SJCRH30 (cell line): Measurements from ENCODE around the gene C16orf95. TPM values are rescaled to one million over a fixed set of nuclear protein-coding genes. Genes with fewer than 3 reads are reported as not detected.
"Not testable (repeated sequence)": the region's sequence is repeated elsewhere in the genome, so short reads cannot be mapped to it uniquely, and the experiment has no call there.

Source experiments
- DNase-seq, 2 experiments: peaks; one replicate each; pipeline ENCODE4 v3.0.0-alpha.2; 2015 to 2020
- H3K27ac ChIP-seq: fragments of 250-450 bp; sonication (Bioruptor Pico); 2 replicates; pipeline ENCODE4 v1.5.1; 2020; ENCODE audit warnings: mild to moderate bottlenecking, moderate library complexity
- H3K27me3 ChIP-seq: fragments of 250-450 bp; sonication (Bioruptor Pico); 2 replicates; pipeline ENCODE4 v1.5.1; 2020; ENCODE audit warnings: mild to moderate bottlenecking, moderate library complexity
- H3K36me3 ChIP-seq: fragments of 250-450 bp; sonication (Bioruptor Pico); 2 replicates; pipeline ENCODE4 v1.5.1; 2020; ENCODE audit warnings: mild to moderate bottlenecking, moderate library complexity
- H3K4me1 ChIP-seq: fragments of 250-450 bp; sonication (Bioruptor Pico); 2 replicates; pipeline ENCODE4 v1.5.1; 2020; ENCODE audit warnings: mild to moderate bottlenecking, moderate library complexity
- H3K4me3 ChIP-seq: fragments of 250-450 bp; sonication (Bioruptor Pico); 2 replicates; pipeline ENCODE4 v1.5.1; 2020; ENCODE audit warnings: mild to moderate bottlenecking, moderate library complexity
- H3K9me3 ChIP-seq: fragments of 250-450 bp; sonication (Bioruptor Pico); replicated peaks from 2 replicates; pipeline ENCODE4 v1.5.1; 2020; ENCODE audit warnings: mild to moderate bottlenecking, moderate library complexity
- total RNA-seq: library from RNA; depleted of rRNA; stranded (reverse); fragments of >200 nt; shearing (Covaris generic); gene quantifications from 2 replicates; pipeline ENCODE4 v1.2.3, GENCODE V29; 2014

The C16orf95 gene
- total RNA-seq, 1 experiment from 2014 or later: 1.5 TPM

DNA sequence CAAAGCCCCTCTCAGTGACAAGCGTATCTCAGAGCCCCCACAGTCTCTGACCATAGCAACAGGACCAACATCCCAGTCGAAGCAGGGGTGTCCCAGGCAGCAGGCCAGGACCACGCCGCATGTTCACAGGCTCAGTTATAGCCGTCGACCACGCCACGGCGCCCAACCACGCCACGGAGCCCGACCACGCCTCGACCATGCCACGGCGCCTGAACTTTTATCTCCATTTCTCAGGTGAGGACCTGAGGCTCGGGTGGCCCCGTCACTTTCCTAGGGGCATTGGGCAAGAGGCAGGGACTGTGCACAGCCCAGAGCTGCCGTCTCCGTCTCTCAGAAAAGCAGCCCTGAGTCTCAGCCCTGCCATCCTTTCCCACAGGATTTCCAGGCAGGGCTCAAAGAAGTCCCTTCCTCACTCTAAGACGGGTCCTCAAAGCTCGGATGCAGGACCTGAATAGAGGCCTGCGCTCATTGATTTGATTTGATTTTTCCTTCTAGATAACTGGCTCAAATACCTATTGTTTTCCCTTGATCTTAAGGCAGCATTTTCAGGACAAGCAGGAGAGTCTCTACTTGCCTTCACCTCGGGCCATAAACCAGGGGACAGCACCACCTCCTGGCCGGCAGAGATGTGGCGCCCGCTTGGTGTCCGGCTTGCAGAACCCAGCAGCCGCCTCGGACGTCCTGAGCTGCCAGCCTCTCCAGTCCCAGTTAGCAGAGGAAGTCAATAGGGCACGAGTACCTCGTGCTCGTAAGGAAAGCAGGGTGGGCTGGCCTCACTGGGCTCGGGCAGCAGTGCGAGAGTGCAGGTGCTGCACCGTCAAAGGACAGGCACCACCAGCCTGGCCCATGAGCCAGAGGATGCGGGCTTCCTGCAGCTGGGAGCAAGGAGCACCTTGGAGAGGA is 38.8 kb downstream of the C16orf95 start:
- H3K27ac ChIP-seq: no peak overlapping the region
- no peak overlapping the region for H3K4me3 ChIP-seq
- peak; percentile 62 to 71 for DNase-seq
- H3K9me3 ChIP-seq: no peaks in the 10 kb centered on the region
- no peaks in the 10 kb centered on the region for H3K4me1 ChIP-seq
- no peaks in the 10 kb centered on the region for H3K36me3 ChIP-seq
- no peaks in the 10 kb centered on the region for H3K27me3 ChIP-seq

DNA sequence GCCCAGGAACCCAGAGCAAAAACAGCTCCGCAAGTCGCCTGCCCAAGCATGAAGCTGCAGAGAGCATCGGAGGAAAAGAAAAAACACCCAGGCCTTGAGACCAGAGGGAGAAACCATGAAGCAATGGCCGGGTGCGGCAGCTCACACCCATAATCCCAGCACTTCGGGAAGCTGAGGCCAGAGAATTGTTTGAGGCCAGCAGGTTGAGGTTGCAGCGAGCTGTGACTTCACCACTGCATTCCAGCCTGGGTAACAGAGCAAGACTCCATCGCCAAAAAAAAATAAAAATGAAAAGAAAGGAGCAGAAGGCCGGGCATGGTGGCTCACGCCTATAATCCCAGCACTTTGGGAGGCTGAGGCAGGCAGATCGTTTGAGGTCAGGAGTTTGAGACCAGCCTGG is 40.3 kb downstream of the C16orf95 start:
- Histone ChIP-seq H3K27me3 (no peaks in the 10 kb centered on the region), H3K4me1 (no peaks in the 10 kb centered on the region), H3K36me3 (no peaks in the 10 kb centered on the region), H3K9me3 (no peaks in the 10 kb centered on the region), H3K4me3 (no peak overlapping the region), H3K27ac (no peak overlapping the region)
- no peak for DNase-seq

DNA sequence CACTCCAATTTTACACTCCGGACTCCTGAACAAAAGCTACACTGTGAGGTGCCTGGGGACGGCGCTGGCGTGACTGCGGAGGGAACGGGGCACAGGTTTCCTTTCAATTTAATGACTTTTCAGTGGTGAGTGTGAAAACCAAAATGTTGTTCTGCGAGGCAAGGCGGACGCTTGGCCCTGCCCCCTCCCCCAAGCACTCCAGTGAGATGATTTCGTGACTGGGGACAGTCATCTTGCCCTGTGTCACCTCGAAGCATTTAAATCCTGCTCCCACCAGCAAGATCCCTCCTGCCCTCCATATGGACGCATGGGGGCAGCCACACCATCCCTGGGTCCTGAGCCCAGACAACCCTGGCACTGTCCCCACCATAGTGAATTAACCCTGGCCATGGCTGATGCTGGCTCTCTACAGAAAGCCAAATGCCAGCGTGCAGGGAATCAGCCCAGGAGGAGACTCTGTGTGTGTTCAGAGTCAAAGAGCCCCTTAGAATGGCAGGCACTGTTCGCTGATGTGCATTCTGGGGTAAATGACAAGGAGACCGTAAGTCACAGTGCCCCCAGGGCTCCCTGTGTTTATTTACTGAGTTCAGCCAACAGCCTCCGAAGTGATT is 41.0 kb downstream of the C16orf95 start:
- Histone ChIP-seq H3K27ac (no peak overlapping the region), H3K4me1 (no peaks in the 10 kb centered on the region), H3K36me3 (no peaks in the 10 kb centered on the region), H3K9me3 (no peaks in the 10 kb centered on the region), H3K4me3 (peak overlapping the region; percentile 11; the same call in 1 of the 2 replicates), H3K27me3 (no peaks in the 10 kb centered on the region)
- peak in 1 of 2 experiments; percentile 21 for DNase-seq

DNA sequence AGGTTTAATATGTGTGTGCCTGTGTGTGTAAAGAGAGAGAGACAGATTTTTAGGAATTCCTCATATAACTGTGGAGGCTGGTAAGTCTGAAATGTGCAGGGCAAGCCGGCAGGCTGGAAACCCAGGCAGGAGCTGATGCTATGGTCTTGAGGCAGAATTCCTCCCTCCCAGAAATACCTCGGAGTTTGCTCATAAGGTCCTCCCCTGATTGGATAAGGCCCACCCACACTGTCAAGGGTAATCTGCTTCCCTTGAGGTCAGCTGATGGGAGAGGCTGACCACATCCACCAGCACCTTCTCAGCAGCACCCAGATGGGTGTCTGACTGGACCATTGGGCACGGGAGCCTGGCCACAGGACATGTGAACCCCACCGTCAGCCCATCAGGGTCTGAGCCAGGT is 42.4 kb downstream of the C16orf95 start:
- Histone ChIP-seq H3K36me3 (no peaks in the 10 kb centered on the region), H3K27me3 (no peaks in the 10 kb centered on the region), H3K27ac (no peak overlapping the region), H3K4me3 (no peak overlapping the region), H3K9me3 (no peaks in the 10 kb centered on the region), H3K4me1 (no peaks in the 10 kb centered on the region)
- DNase-seq: no peak

DNA sequence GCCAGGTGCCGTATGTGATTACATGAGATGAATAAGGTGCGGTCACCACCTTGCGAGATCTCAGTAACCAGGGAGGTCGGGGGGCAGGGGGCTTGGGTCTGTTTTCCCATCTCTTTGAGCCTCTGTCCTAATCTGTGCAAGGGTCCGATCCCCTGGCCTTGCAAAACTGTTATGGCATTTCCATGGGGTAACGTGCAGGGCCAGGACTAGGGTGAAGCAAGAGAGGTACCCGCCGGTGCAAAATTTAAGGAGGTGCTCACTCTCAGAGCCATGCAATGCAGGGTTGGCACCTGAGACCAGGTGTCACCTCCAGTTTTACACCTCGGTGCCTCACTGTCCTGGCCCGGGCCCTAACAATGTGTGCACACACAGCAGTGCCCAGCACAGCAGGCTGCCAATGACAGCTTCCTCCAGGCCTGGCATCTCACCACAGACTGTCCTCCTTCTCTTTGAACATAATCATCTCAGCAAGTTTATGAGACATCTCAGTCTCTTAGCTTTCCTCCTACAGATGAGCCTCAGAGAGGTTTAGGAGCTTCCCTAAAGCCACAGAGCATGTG is 43.6 kb downstream of the C16orf95 start:
- DNase-seq: no peak
- no peaks in the 10 kb centered on the region for H3K4me1 ChIP-seq
- H3K27ac ChIP-seq: no peak overlapping the region
- H3K9me3 ChIP-seq: no peaks in the 10 kb centered on the region
- H3K27me3 ChIP-seq: no peaks in the 10 kb centered on the region
- no peak overlapping the region for H3K4me3 ChIP-seq
- no peaks in the 10 kb centered on the region for H3K36me3 ChIP-seq

DNA sequence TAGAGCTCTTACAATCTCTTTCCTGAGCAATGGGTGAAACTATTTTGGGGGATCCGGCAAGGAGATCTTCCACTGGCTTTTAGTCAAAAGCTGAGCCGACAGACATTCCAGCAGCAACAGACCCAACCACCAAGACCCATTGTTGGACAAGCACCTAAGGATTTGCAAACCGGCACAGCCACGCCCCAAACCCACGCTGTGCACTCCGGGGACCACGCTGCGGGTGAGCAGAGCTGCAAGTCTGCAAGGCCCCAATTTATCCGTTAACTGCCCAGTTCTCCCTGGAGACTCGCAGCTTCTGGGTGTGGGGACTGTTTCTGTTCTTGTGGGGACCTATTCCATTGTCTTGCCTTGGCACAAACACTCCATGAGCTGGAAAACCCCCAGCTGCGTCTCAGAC is 45.9 kb downstream of the C16orf95 start:
- Histone ChIP-seq H3K4me3 (no peak overlapping the region), H3K27me3 (no peaks in the 10 kb centered on the region), H3K9me3 (no peaks in the 10 kb centered on the region), H3K36me3 (no peaks in the 10 kb centered on the region), H3K27ac (no peak overlapping the region), H3K4me1 (no peaks in the 10 kb centered on the region)
- DNase-seq: no peak

DNA sequence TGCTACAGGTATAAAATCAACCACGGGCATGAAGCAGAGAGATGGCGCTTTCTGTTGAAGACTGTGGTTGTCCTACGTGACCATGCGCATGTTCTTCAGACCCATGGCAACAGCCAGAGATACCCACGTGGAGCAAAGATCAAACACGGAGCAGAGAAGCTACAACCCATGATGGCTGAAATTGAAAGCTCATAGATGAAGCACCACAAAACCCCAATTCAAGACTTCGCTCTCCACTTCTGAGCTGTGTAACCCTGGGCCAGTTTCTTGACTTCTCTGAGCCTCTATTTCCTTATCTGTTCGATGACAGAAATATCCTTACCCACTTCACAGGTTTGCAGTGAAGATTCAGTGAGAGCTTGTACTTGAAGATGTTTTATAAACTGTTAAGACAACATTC is 49.6 kb downstream of the C16orf95 start:
- no peak overlapping the region for H3K4me3 ChIP-seq
- DNase-seq: no peak
- H3K27ac ChIP-seq: no peak overlapping the region
- no peaks in the 10 kb centered on the region for H3K36me3 ChIP-seq
- H3K27me3 ChIP-seq: no peaks in the 10 kb centered on the region
- no peaks in the 10 kb centered on the region for H3K9me3 ChIP-seq
- H3K4me1 ChIP-seq: no peaks in the 10 kb centered on the region

DNA sequence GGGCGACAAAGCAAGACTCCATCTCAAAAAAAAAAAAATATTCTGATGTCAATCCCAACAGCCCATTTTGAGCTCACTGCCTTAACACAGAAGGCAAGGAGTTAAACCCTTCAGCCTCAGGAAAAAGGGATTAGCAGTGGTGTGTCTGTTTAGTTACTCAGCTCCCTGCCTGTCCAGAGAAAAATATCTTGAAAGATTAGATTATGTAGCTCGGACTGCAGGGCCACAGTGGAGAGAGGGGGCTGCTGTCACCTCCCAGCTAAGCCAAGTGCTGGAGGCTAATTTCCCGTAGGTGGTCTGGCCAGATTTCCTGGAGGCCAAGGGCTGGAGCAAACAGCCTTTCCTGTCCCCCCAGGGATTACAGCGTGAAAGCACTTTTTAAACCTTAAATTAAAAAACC is 50.3 kb downstream of the C16orf95 start:
- DNase-seq: peak; percentile 31 to 50
- Histone ChIP-seq H3K27ac (no peak overlapping the region), H3K9me3 (no peaks in the 10 kb centered on the region), H3K36me3 (no peaks in the 10 kb centered on the region), H3K4me1 (no peaks in the 10 kb centered on the region), H3K4me3 (no peak overlapping the region), H3K27me3 (no peaks in the 10 kb centered on the region)

DNA sequence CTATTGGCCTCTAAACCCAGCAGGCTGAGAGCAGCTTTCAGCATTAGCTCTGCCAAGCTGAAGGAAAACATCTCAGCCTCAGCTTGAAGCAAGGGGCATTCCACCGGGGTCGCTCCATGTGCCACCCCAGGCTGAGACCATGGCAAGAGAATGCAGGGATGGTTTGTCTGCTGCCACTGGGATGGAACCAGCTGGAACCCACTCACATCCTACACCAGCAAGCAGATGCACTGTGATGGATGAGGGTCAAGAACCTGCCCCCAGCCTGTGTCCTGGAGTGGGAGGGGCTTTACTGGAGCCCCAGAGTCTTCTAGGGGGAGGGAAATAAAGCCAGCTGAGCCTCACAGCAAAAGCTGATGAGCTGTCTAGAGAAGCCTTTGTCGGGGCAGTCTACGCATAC is 51.9 kb downstream of the C16orf95 start:
- Histone ChIP-seq H3K27me3 (no peaks in the 10 kb centered on the region), H3K27ac (no peak overlapping the region), H3K4me1 (no peaks in the 10 kb centered on the region), H3K4me3 (no peak overlapping the region), H3K36me3 (no peaks in the 10 kb centered on the region), H3K9me3 (no peaks in the 10 kb centered on the region)
- DNase-seq: no peak

DNA sequence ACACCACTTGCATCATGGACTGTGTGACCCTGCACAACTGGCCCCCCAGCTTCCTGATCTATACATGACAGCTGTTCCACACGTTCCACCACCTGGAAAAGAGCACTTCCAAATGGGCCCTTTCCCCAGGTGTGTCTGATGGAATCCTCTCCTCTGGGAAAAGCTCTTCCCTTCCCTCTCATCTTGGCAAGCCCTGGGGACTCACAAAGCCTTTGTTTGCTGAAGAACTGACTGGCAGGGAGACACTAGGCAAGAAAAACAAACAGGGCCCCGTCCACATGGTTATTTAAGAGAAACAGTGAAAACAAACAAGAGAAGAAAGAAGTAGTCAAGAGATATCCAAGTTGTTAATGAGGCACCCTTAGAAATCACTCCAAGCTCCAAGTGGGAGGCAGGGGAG is 52.6 kb downstream of the C16orf95 start:
- no peaks in the 10 kb centered on the region for H3K9me3 ChIP-seq
- H3K27ac ChIP-seq: no peak overlapping the region
- no peak overlapping the region for H3K4me3 ChIP-seq
- H3K4me1 ChIP-seq: no peaks in the 10 kb centered on the region
- no peaks in the 10 kb centered on the region for H3K36me3 ChIP-seq
- DNase-seq: no peak
- H3K27me3 ChIP-seq: no peaks in the 10 kb centered on the region

DNA sequence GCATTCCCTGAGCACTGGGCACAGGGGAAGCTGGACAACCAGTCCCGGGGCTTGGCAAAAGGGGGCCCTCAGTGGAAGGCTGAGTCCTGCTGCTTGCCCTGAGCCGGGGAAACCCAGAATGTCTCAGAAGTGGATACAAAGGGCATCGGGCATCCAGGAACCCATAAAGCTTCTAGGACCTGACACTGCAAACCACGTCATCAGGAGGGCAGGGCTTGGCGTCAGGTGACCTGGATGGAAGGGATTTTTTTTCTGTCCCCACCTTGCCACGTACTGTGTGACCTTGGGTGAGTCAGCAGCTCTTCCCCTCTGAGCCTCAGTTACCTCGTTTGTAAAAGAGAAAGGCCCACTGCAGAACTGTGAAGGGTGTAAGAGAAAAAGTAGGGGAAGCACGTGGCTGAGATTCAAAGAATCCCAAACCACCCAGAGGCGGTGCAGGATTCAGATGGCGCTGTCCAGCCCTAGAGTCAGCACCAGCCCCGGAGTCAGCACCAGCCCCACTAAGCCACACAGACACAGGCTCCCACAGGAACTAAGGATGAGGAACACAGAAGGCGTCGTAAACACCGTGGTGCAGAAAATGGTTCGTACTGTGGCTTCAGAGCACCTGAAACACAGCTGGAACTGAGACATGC is 53.7 kb downstream of the C16orf95 start:
- Histone ChIP-seq H3K4me1 (no peaks in the 10 kb centered on the region), H3K27ac (no peak overlapping the region), H3K27me3 (no peaks in the 10 kb centered on the region), H3K9me3 (no peaks in the 10 kb centered on the region), H3K4me3 (no peak overlapping the region), H3K36me3 (no peaks in the 10 kb centered on the region)
- DNase-seq: no peak

DNA sequence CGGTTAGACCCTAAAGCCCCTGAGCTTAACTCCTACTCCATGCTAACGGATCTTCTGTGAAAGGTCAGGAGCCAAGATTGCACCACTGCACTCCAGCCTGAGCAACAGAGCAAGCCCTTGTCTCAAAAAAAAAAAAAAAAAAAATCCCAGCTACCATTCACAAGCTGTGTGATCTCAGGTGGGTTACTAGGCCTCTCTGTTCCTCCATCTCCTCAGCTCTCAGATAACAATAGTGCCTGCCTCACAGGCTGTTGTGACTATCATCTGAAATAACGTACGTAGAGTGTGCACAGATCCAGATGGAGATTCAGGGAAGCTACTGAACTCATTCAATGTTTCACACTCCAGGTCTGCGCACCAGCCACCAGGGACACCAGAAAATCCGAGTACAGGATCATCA is 57.8 kb downstream of the C16orf95 start:
- no peak for DNase-seq
- H3K36me3 ChIP-seq: no peaks in the 10 kb centered on the region
- H3K4me3 ChIP-seq: no peak overlapping the region
- H3K27me3 ChIP-seq: no peaks in the 10 kb centered on the region
- no peaks in the 10 kb centered on the region for H3K4me1 ChIP-seq
- no peaks in the 10 kb centered on the region for H3K9me3 ChIP-seq
- no peak overlapping the region for H3K27ac ChIP-seq

DNA sequence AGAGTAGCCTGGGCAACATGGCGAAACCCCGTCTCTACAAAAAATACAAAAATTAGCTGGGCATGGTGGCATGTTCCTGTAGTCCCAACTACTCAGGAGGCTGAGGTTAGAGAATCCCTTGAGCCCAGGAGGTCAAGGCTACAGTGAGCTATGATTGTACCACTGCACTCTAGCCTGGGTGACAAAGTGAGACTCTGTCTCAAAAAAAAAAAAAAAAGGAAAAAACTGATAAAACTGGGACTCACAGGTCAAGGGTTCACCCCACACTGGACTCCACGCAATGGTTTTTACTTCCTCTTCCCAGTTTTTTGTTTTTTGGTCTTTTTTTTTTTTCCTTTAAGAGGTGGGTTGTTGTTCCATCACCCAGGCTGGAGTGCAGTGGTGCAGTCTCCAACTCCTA is 58.5 kb downstream of the C16orf95 start:
- H3K36me3 ChIP-seq, H3K4me1 ChIP-seq, H3K4me3 ChIP-seq, H3K27me3 ChIP-seq, DNase-seq, H3K9me3 ChIP-seq, H3K27ac ChIP-seq: not testable (repeated sequence)

DNA sequence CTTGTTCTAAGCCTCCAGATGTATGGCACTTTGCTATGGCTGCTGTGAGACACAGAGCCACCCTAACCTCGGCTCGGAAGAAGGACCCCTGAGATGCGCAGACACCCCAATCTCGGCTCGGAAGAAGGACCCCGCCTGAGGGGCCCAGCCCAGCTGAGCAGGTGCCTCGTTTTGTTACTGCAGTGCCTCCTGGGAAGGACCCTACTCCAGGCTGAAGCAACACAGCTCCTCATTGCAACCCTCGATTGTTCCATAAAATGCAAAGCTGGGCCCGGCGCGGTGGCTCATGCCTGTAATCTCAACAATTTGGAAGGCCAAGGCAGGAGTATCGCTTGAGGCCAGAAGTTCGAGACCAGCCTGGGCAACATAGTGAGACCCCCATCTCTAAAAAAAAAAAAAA is 61.3 kb downstream of the C16orf95 start:
- no peak for DNase-seq
- Histone ChIP-seq H3K4me1 (no peaks in the 10 kb centered on the region), H3K27ac (no peak overlapping the region), H3K36me3 (no peaks in the 10 kb centered on the region), H3K27me3 (no peaks in the 10 kb centered on the region), H3K9me3 (no peaks in the 10 kb centered on the region), H3K4me3 (no peak overlapping the region)

DNA sequence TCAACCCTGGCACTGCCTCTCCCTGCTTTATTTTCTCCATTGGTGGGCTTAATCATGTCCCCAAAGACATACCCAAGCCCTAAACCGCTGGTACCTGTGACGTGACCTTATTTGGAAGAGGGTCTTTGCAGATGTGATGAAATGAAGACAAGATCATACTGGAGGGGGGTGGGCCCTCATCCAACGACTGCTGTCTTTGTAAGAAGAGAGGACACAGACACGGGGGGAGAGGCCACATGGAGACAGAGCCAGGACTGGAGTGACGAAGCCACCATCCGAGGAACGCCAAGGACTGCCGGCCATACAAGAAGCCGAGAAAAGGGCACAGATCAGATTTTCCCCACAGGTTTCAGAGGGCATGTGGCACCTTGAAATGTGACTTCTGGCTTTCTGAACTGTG is 62.5 kb downstream of the C16orf95 start:
- no peak overlapping the region for H3K27ac ChIP-seq
- H3K4me3 ChIP-seq: no peak overlapping the region
- no peak for DNase-seq
- H3K9me3 ChIP-seq: no peaks in the 10 kb centered on the region
- no peaks in the 10 kb centered on the region for H3K27me3 ChIP-seq
- no peaks in the 10 kb centered on the region for H3K36me3 ChIP-seq
- H3K4me1 ChIP-seq: no peaks in the 10 kb centered on the region
